Measurements from ENCODE around the gene MITF.

The MITF gene

DNA sequence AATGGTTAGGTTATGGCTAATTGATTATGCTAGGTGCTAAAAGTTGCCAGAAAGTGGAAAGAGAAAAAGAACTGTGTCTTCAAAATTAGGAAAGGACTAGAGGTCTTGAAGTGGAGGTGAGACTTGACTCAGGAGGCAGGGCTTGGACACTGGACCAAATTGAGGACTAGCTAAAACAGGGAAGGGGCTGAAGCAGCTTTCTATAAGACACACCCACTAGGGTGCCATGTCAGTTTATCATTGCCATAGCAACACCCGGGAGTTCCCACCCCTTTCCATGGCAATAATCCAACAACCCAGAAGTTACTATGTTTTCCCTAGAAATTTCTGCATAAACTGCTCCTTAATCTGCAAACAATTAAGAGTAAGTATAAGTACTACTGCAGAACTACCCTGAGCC is 42.9 kb upstream of the MITF start:
- Histone ChIP-seq H3K9me3 (no peaks in the 10 kb centered on the region), H3K36me3 (no peaks in the 10 kb centered on the region), H3K4me1 (peaks cover 9% of the 10 kb centered on the region), H3K4me3 (ENCODE audit: low read depth, low read length) (no peak overlapping the region), H3K27me3 (no peaks in the 10 kb centered on the region)
- DNase-seq, result no peak
- TF ChIP-seq, protein P1, sequence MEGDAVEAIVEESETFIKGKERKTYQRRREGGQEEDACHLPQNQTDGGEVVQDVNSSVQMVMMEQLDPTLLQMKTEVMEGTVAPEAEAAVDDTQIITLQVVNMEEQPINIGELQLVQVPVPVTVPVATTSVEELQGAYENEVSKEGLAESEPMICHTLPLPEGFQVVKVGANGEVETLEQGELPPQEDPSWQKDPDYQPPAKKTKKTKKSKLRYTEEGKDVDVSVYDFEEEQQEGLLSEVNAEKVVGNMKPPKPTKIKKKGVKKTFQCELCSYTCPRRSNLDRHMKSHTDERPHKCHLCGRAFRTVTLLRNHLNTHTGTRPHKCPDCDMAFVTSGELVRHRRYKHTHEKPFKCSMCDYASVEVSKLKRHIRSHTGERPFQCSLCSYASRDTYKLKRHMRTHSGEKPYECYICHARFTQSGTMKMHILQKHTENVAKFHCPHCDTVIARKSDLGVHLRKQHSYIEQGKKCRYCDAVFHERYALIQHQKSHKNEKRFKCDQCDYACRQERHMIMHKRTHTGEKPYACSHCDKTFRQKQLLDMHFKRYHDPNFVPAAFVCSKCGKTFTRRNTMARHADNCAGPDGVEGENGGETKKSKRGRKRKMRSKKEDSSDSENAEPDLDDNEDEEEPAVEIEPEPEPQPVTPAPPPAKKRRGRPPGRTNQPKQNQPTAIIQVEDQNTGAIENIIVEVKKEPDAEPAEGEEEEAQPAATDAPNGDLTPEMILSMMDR (IDR thresholded peaks at IDR 0.05; ENCODE audit: low read depth, low read length), result no peak

DNA sequence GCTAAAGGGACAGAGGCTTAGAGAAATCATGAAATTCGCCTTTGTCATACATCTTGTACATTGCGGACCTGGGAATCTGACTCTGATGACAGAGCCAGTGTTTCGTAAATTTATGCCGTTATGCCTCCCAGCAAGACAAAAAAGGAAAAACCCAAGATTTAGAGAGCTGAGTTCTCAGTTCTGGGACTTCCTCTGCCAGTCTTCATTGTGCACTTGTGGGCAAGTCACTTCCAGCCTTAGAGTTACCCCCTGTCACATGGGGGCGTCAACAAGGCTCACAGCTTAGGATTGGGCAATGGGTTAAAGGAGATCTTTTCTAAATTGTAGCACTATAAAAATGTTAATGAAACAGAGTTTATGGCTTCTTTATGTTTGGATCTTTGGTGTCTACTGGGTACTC is 41.9 kb upstream of the MITF start:
- Histone ChIP-seq H3K36me3 (no peaks in the 10 kb centered on the region), H3K27me3 (no peaks in the 10 kb centered on the region), H3K4me3 (ENCODE audit: low read depth, low read length) (no peak overlapping the region), H3K4me1 (peaks cover 9% of the 10 kb centered on the region), H3K9me3 (no peaks in the 10 kb centered on the region)
- TF ChIP-seq, protein P1 (IDR thresholded peaks at IDR 0.05; ENCODE audit: low read depth, low read length), result no peak
- no peak for DNase-seq

DNA sequence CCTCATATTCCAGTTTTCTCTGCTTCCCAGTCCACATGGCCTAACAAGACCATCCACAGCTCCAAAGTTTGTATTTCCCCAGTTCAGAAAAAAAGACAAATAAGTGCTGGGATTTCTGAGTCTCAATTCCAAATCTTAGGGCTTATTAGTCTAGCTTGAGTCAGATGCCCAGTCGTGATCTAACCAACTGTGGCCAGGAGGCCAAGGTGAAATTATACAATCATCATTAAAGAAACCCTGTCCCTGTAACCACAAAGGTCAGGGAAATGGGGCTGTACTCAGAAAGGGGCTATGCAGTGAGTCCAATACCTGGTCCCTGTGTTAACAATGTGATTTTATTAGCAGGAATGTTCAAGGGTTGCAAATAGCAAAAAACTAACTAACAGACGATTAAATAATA is 40.5 kb upstream of the MITF start:
- Histone ChIP-seq H3K36me3 (no peaks in the 10 kb centered on the region), H3K9me3 (no peaks in the 10 kb centered on the region), H3K4me3 (ENCODE audit: low read depth, low read length) (no peak overlapping the region), H3K4me1 (peaks cover 9% of the 10 kb centered on the region), H3K27me3 (no peaks in the 10 kb centered on the region)
- TF ChIP-seq, protein P1 (IDR thresholded peaks at IDR 0.05; ENCODE audit: low read depth, low read length), result no peak
- DNase-seq, result no peak

DNA sequence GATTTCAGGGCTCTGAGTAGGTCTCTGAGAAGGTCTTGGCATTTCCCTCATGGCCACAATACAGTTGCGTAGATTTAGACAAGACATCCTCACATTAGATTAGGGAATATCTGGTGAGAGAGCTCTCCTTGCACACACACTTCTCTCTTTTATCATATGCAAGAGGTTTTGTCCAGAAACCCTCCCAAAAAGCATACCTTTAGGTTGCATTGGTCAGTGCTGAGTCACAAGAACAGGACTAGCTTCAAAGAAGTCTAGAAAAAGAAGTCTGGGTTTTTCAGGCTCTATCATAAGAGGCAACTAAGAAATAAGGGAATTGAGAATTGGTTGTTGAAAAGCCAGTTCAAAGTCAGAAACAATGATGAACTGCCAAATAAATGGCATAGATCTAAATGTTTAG is 40.1 kb upstream of the MITF start:
- DNase-seq, result no peak
- Histone ChIP-seq H3K9me3 (no peaks in the 10 kb centered on the region), H3K4me3 (ENCODE audit: low read depth, low read length) (no peak overlapping the region), H3K27me3 (no peaks in the 10 kb centered on the region), H3K4me1 (peaks cover 9% of the 10 kb centered on the region), H3K36me3 (no peaks in the 10 kb centered on the region)
- TF ChIP-seq, protein P1 (IDR thresholded peaks at IDR 0.05; ENCODE audit: low read depth, low read length), result no peak

DNA sequence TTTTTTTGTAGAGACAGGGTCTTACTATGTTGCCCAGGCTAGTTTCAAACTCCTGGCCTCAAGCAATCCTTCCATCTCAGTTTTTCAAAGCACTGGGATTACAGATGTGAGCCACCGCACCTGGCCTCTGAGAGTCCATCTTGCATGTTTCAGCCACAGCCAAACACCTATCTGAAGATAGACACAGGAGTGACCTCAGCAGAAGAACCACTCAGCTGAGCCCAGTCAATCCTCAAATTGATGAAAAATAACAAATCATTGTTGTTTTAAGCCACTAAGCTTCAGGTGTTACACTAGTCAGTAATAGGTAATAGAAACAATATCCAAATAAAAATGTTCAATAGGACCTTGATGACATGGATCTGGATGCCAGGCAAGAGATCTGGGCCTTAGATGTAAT is 38.3 kb upstream of the MITF start:
- Histone ChIP-seq H3K9me3 (no peaks in the 10 kb centered on the region), H3K36me3 (no peaks in the 10 kb centered on the region), H3K27me3 (no peaks in the 10 kb centered on the region), H3K4me1 (no peaks in the 10 kb centered on the region), H3K4me3 (ENCODE audit: low read depth, low read length) (no peak overlapping the region)
- DNase-seq, result no peak
- TF ChIP-seq, protein P1 (IDR thresholded peaks at IDR 0.05; ENCODE audit: low read depth, low read length), result no peak

DNA sequence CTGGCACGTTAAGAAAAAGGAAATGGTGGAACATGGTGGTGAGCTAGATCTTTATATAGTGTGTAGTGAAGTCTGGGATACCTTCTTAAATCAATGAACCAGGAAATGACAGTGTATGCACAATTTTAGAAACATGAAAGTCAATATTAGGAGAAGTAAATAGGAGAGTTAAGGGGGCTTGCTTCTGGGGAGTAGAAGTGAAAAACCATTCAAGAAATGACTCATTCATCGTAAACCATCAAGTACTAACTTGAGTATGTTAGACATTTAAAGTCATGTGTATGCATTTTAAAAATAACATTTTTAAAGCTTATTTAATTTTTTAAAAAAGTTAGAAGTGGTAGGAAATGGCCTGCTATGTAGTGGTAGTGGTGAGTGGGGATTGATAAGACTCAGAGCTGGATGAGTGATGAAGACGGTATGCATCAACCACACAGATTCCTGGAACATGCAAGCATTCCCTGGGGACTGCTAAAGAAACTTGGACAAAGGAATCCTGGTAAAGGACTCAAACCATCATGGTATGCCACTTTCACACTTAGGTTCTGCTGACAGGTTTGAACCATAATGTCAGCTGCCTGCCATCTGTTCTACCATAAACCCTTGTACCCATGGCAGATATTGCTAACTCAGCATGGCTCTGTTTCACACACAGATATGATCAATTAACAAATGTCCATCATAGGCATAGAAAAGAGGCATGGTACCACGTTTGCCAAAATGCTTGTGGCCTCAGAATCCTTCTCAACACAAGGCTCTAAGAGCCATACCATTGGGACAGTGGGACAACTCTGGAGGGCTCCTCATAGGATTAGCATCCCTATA is 28.9 kb upstream of the MITF start:
- Histone ChIP-seq H3K36me3 (no peaks in the 10 kb centered on the region), H3K4me1 (peaks cover 5% of the 10 kb centered on the region; the same call in 1 of the 2 replicates), H3K9me3 (no peaks in the 10 kb centered on the region), H3K4me3 (ENCODE audit: low read depth, low read length) (no peak overlapping the region), H3K27me3 (no peaks in the 10 kb centered on the region)
- TF ChIP-seq, protein P1 (IDR thresholded peaks at IDR 0.05; ENCODE audit: low read depth, low read length), result no peak
- DNase-seq, result no peak

Measured in BE2C (cell line).